OCI-LY3 (cell line): ENCODE data around the gene ERGIC3.
A peak's percentile ranks its signal among the peaks of the same experiment; 100 is the strongest.

Experiments used
- H2AFZ ChIP-seq: fragments of 200-600, 300-600 bp; shearing (Covaris generic); 2 replicates; pipeline ENCODE4 v1.6.0; 2014; ENCODE audit warnings: antibody characterized with exemption, low read depth, low read length
- H3K27ac ChIP-seq: fragments of 200-600, 300-600 bp; sonication (generic); 2 replicates; pipeline ENCODE4 v1.5.1; 2014; ENCODE audit warnings: mild to moderate bottlenecking, low read length, moderate library complexity, mixed read lengths
- H3K27me3 ChIP-seq: fragments of 200-600, 300-600 bp; sonication (generic); 2 replicates; pipeline ENCODE4 v1.6.1; 2014; ENCODE audit warnings: low read depth, low read length, mixed read lengths
- H3K36me3 ChIP-seq: fragments of 200-600, 300-600 bp; sonication (generic); replicated peaks from 2 replicates; pipeline ENCODE3; 2014; ENCODE audit warnings: low read depth, low read length, mixed read lengths
- H3K4me1 ChIP-seq: fragments of 300-600, 200-600 bp; sonication (generic); 2 replicates; pipeline ENCODE4 v1.6.1; 2014; ENCODE audit warnings: low read length, mixed read lengths
- H3K4me2 ChIP-seq: fragments of 200-600, 300-600 bp; sonication (generic); 2 replicates; pipeline ENCODE4 v1.6.1; 2014; ENCODE audit warnings: low read length, mixed read lengths
- H3K4me3 ChIP-seq: fragments of 300-600, 200-600 bp; sonication (generic); 2 replicates; pipeline ENCODE4 v1.5.1; 2014; ENCODE audit warnings: antibody characterized with exemption, mild to moderate bottlenecking, low read length, moderate library complexity
- H3K79me2 ChIP-seq: fragments of 300-600, 200-600 bp; shearing (Covaris generic); 2 replicates; pipeline ENCODE4 v1.6.1; 2014; ENCODE audit warnings: mild to moderate bottlenecking, low read length, mixed read lengths
- H3K9ac ChIP-seq: fragments of 300-600, 200-600 bp; shearing (Covaris generic); 2 replicates; pipeline ENCODE4 v1.6.0; 2014; ENCODE audit warnings: mild to moderate bottlenecking, low read length, moderate library complexity
- H3K9me3 ChIP-seq: fragments of 200-600, 300-600 bp; shearing (Covaris generic); 2 replicates; pipeline ENCODE4 v1.6.1; 2014; ENCODE audit warnings: low read length, mixed read lengths; ENCODE audit not compliant: insufficient read depth
- H4K20me1 ChIP-seq: fragments of 200-600, 300-600 bp; sonication (generic); 2 replicates; pipeline ENCODE4 v1.6.1; 2016; ENCODE audit warnings: low read length, mixed read lengths; ENCODE audit not compliant: insufficient read depth
- EZH2phosphoT487 ChIP-seq: fragments of 200-600 bp; shearing (Covaris generic); IDR thresholded peaks from 2 replicates; pipeline ENCODE4 v1.6.1; 2018; ENCODE audit warnings: antibody characterized with exemption, mixed run types, low read depth
- TF ChIP-seq, protein P1 (sequence below): fragments of 200-600, 300-600 bp; sonication (generic); IDR thresholded peaks from 2 replicates; pipeline ENCODE4 v1.5.1; 2014; ENCODE audit warnings: antibody characterized with exemption, low read length, low read depth

ERGIC3 gene

GRCh38 chr20:35561268-35561667 lies 19.4 kb downstream of the ERGIC3 start:
- H2AFZ ChIP-seq, result no peak overlapping the region
- H3K27ac ChIP-seq, result no peak overlapping the region
- no peaks in the 10 kb centered on the region for H3K9me3 ChIP-seq
- H3K4me1 ChIP-seq, result no peaks in the 10 kb centered on the region
- H3K36me3 ChIP-seq, result peaks cover 11% of the 10 kb centered on the region
- no peak overlapping the region for H3K4me2 ChIP-seq
- no peaks in the 10 kb centered on the region for H3K79me2 ChIP-seq
- H3K27me3 ChIP-seq, result peaks cover 5% of the 10 kb centered on the region; the same call in 1 of the 2 replicates
- no peak overlapping the region for H3K9ac ChIP-seq
- H3K4me3 ChIP-seq, result no peak overlapping the region
- TF ChIP-seq, protein P1, sequence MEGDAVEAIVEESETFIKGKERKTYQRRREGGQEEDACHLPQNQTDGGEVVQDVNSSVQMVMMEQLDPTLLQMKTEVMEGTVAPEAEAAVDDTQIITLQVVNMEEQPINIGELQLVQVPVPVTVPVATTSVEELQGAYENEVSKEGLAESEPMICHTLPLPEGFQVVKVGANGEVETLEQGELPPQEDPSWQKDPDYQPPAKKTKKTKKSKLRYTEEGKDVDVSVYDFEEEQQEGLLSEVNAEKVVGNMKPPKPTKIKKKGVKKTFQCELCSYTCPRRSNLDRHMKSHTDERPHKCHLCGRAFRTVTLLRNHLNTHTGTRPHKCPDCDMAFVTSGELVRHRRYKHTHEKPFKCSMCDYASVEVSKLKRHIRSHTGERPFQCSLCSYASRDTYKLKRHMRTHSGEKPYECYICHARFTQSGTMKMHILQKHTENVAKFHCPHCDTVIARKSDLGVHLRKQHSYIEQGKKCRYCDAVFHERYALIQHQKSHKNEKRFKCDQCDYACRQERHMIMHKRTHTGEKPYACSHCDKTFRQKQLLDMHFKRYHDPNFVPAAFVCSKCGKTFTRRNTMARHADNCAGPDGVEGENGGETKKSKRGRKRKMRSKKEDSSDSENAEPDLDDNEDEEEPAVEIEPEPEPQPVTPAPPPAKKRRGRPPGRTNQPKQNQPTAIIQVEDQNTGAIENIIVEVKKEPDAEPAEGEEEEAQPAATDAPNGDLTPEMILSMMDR, result peak; percentile 67
- TF ChIP-seq EZH2phosphoT487, result no peak
- H4K20me1 ChIP-seq, result no peaks in the 10 kb centered on the region

DNA sequence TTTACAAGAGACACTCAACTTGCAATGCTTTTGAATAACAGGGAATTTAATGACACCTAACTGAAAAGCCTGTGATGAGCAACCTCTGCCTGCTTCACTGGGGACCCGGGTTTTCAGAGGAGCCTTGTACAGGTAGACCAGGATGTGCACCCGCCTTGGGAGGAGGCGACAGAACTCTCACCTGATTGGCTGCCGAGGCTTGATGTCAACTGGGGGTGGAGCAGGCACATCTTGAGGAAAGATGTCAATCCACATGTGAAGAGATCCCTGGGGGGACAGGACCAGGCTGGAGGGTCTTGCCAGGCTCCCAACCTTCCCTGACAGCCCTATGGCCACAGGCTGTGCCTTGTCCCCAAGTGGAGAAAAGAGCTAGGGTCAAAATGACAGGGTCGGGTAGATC lies 19.8 kb downstream of the ERGIC3 start:
- peaks cover 5% of the 10 kb centered on the region; the same call in 1 of the 2 replicates for H3K27me3 ChIP-seq
- no peaks in the 10 kb centered on the region for H3K4me1 ChIP-seq
- no peak overlapping the region for H3K9ac ChIP-seq
- H3K27ac ChIP-seq, result no peak overlapping the region
- no peak overlapping the region for H2AFZ ChIP-seq
- no peaks in the 10 kb centered on the region for H3K79me2 ChIP-seq
- H3K4me2 ChIP-seq, result no peak overlapping the region
- no peak overlapping the region for H3K4me3 ChIP-seq
- no peaks in the 10 kb centered on the region for H3K9me3 ChIP-seq
- H4K20me1 ChIP-seq, result no peaks in the 10 kb centered on the region
- no peak for TF ChIP-seq EZH2phosphoT487
- TF ChIP-seq, protein P1, result no peak
- peaks cover 11% of the 10 kb centered on the region for H3K36me3 ChIP-seq

DNA sequence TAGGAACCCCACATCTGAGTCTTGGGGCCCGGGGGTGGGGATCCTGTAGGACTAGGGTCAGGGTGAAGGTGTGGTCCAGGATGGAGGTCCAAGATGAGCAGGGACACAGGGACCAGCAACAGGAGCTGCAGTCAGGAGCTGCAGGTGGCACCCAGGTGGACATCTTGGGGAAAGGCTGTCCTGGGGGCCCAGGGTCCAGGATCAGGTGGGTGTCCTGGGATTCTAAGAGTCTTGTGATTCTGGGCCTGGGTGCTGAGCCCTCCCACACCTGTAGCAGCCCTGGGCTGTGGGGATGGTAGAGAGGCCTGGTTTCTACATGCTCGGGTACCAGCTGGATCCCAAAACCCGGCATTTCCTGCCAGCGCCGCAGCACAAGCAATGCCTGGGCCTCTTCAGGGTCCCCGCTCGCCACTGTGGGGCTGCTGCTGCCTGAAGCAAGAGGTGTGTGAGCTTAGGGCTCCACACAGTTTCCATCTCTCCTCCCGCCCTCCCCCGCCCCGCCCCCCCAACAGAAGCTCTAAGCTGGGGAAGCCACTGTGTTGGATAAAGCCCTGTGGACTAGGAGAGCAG lies 20.7 kb downstream of the ERGIC3 start:
- no peaks in the 10 kb centered on the region for H3K4me1 ChIP-seq
- no peaks in the 10 kb centered on the region for H4K20me1 ChIP-seq
- no peak overlapping the region for H3K27ac ChIP-seq
- no peak overlapping the region for H3K4me3 ChIP-seq
- H3K9ac ChIP-seq, result no peak overlapping the region
- H3K79me2 ChIP-seq, result no peaks in the 10 kb centered on the region
- no peak overlapping the region for H3K4me2 ChIP-seq
- H3K36me3 ChIP-seq, result peaks cover 6% of the 10 kb centered on the region
- no peak for TF ChIP-seq EZH2phosphoT487
- TF ChIP-seq, protein P1, result no peak
- no peaks in the 10 kb centered on the region for H3K9me3 ChIP-seq
- H2AFZ ChIP-seq, result no peak overlapping the region
- H3K27me3 ChIP-seq, result peaks cover 10% of the 10 kb centered on the region

DNA sequence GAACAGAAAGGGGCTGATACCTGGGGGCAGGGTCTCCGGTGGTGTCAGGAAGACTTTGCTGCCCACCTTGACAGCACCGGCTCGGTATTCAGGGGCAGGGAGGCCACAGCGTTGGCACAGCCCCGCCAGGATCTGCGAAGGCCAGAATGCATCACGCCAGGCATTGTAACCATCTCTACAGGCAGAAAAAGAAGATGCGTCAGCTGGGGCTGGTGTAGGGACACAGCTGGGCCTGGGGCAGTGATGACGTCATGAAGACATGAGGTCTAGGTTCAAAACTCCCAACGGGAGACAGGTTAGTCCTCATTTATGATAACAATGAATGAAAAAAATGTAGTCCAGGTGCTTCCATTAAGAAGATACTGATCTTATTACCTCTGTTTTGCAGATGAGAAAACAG lies 22.0 kb downstream of the ERGIC3 start:
- Histone ChIP-seq H2AFZ (no peak overlapping the region), H3K4me2 (no peak overlapping the region)
- TF ChIP-seq, protein P1, result no peak
- no peak for TF ChIP-seq EZH2phosphoT487

More for the DNA sequence above, 22.0 kb downstream of the ERGIC3 start:
- H3K4me3 ChIP-seq, result no peak overlapping the region
- H3K9ac ChIP-seq, result no peak overlapping the region
- peaks cover 11% of the 10 kb centered on the region for H3K27me3 ChIP-seq
- peaks cover 4% of the 10 kb centered on the region for H3K36me3 ChIP-seq
- no peaks in the 10 kb centered on the region for H3K9me3 ChIP-seq
- H4K20me1 ChIP-seq, result no peaks in the 10 kb centered on the region
- H3K27ac ChIP-seq, result no peak overlapping the region
- no peaks in the 10 kb centered on the region for H3K4me1 ChIP-seq
- H3K79me2 ChIP-seq, result no peaks in the 10 kb centered on the region
